OCI-LY7 (cell line): Measurements from ENCODE around the gene OR13C9. TPM values are rescaled to one million over a fixed set of nuclear protein-coding genes. Genes with fewer than 3 reads are reported as not detected.

ENCODE experiments used
- BruUV-seq: library from RNA; stranded (reverse); fragments of 400-500 nt; replicated peaks from 2 replicates; lab custom pipeline; 2021; lab: Mats Ljungman, UMichigan
- CTCF ChIA-PET: fragments of 300-600 bp; sonication (Branson Sonifier 250); formaldehyde crosslinking; loops from one replicate; lab custom pipeline; 2022; ENCODE audit warnings: antibody characterized with exemption; ENCODE audit not compliant: unreplicated experiment; lab: Charles Lee
- POLR2A ChIA-PET: fragments of 300-600 bp; sonication (Branson Sonifier 250); formaldehyde crosslinking; loops from one replicate; lab custom pipeline; 2022; ENCODE audit warnings: antibody characterized with exemption; lab: Charles Lee
- DNase-seq: peaks from one replicate; pipeline ENCODE4 v3.0.0-alpha.2; 2015; ENCODE audit warnings: low spot score
- H2AFZ ChIP-seq: fragments of 200-600 bp; sonication (generic), shearing (Covaris generic); 2 replicates; pipeline ENCODE4 v1.6.1; 2014; ENCODE audit warnings: mild to moderate bottlenecking, antibody characterized with exemption, low read length, moderate library complexity
- H3K27ac ChIP-seq: fragments of 200-600 bp; sonication (generic); 2 replicates; pipeline ENCODE4 v1.5.1; 2014; ENCODE audit warnings: mixed run types, low read depth, mild to moderate bottlenecking, moderate library complexity, low read length, inconsistent platforms; ENCODE audit not compliant: poor library complexity, severe bottlenecking
- H3K36me3 ChIP-seq: fragments of 200-600 bp; sonication (generic); 2 replicates; pipeline ENCODE4 v1.6.1; 2014; ENCODE audit warnings: mild to moderate bottlenecking, antibody characterized with exemption, low read length, moderate library complexity, mixed read lengths; ENCODE audit not compliant: insufficient read depth
- H3K4me1 ChIP-seq: fragments of 200-600 bp; sonication (generic); 2 replicates; pipeline ENCODE4 v1.5.1; 2014; ENCODE audit warnings: mild to moderate bottlenecking, low read length; ENCODE audit not compliant: insufficient read depth, poor library complexity, severe bottlenecking
- H3K4me2 ChIP-seq: fragments of 200-600 bp; sonication (generic); 2 replicates; pipeline ENCODE4 v1.6.1; 2014; ENCODE audit warnings: mild to moderate bottlenecking, low read length
- H3K4me3 ChIP-seq: fragments of 200-600 bp; sonication (generic); 2 replicates; pipeline ENCODE4 v1.5.1; 2014; ENCODE audit warnings: mild to moderate bottlenecking, low read depth, low read length; ENCODE audit not compliant: poor library complexity, severe bottlenecking
- H3K79me2 ChIP-seq: fragments of 200-600 bp; sonication (generic); 2 replicates; pipeline ENCODE4 v1.6.1; 2016; ENCODE audit warnings: low read depth, mild to moderate bottlenecking, low read length, moderate library complexity, mixed read lengths; ENCODE audit not compliant: insufficient read depth
- H3K9me2 ChIP-seq: fragments of 200-600 bp; sonication (generic); 2 replicates; pipeline ENCODE4 v1.6.1; 2016; ENCODE audit warnings: mild to moderate bottlenecking, low read length, mixed read lengths; ENCODE audit not compliant: insufficient read depth
- H3K9me3 ChIP-seq: fragments of 200-600 bp; sonication (generic); 2 replicates; pipeline ENCODE4 v1.6.1; 2014; ENCODE audit warnings: mild to moderate bottlenecking, mixed run types, low read length, mixed read lengths
- H4K20me1 ChIP-seq: fragments of 200-600 bp; sonication (generic); 2 replicates; pipeline ENCODE4 v1.6.1; 2014; ENCODE audit warnings: mild to moderate bottlenecking, antibody characterized with exemption, low read length, moderate library complexity, mixed read lengths; ENCODE audit not compliant: insufficient read depth
- EZH2phosphoT487 ChIP-seq: fragments of 200-600 bp; sonication (generic); IDR thresholded peaks from 2 replicates; pipeline ENCODE4 v1.6.1; 2018; ENCODE audit warnings: low read depth, borderline replicate concordance, mild to moderate bottlenecking, mixed run types, antibody characterized with exemption, low read length, moderate library complexity, mixed read lengths
- intact Hi-C: fragments of 100-400 bp; cut with micrococcal nuclease; formaldehyde crosslinking; loops from one replicate; pipeline ENCODE4 v1.10.0; 2022; ENCODE audit not compliant: unreplicated experiment
- total RNA-seq, 2 experiments: library from RNA; depleted of rRNA in 1 of 2; stranded (reverse); fragments of >200 nt in 1 of 2; shearing (Covaris generic) in 1 of 2; gene quantifications; 2 replicates each; pipeline ENCODE4 v1.2.3, GENCODE V29; 2014 to 2022
- TF ChIP-seq, protein P1 (sequence below): fragments of 200-600 bp; sonication (generic); conservative IDR thresholded peaks from 2 replicates; pipeline ENCODE4 v1.5.1; 2014; ENCODE audit warnings: mild to moderate bottlenecking, antibody characterized with exemption, low read length, moderate library complexity, mixed read lengths

OR13C9 gene
- total RNA-seq, 2 experiments from 2014 or later, result not detected

DNA sequence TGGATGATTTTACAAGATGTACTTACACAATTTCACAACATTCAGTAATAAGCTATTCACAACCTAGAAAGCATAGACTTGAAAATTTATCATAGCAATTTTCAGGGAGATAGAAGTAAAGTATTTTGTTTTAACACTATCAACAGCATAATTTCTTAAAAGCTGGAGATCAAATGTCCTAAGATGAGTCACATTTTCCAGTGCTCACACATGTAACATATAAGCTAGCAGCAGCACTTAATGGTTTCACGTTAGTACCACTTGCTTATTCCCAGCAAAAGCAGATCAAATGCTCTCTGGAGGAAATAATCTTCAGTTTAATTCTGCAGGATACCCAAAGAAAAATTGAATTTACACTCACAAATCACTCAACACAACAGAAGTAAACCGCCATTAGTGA lies 42.5 kb downstream of the OR13C9 start:
- H4K20me1 ChIP-seq, result no peaks in the 10 kb centered on the region
- no peak overlapping the region for H3K4me2 ChIP-seq
- H3K9me2 ChIP-seq, result no peaks in the 10 kb centered on the region
- H3K36me3 ChIP-seq, result no peaks in the 10 kb centered on the region
- ChIA-PET CTCF (no interaction called here), POLR2A (no interaction called here)
- no peak overlapping the region for H3K27ac ChIP-seq
- H3K4me1 ChIP-seq, result no peaks in the 10 kb centered on the region
- intact Hi-C loops, result no loop called here
- H3K4me3 ChIP-seq, result no peak overlapping the region
- TF ChIP-seq, protein P1, sequence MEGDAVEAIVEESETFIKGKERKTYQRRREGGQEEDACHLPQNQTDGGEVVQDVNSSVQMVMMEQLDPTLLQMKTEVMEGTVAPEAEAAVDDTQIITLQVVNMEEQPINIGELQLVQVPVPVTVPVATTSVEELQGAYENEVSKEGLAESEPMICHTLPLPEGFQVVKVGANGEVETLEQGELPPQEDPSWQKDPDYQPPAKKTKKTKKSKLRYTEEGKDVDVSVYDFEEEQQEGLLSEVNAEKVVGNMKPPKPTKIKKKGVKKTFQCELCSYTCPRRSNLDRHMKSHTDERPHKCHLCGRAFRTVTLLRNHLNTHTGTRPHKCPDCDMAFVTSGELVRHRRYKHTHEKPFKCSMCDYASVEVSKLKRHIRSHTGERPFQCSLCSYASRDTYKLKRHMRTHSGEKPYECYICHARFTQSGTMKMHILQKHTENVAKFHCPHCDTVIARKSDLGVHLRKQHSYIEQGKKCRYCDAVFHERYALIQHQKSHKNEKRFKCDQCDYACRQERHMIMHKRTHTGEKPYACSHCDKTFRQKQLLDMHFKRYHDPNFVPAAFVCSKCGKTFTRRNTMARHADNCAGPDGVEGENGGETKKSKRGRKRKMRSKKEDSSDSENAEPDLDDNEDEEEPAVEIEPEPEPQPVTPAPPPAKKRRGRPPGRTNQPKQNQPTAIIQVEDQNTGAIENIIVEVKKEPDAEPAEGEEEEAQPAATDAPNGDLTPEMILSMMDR, result no peak
- no peak for TF ChIP-seq EZH2phosphoT487
- no TSS peak for BruUV-seq
- no peak overlapping the region for H2AFZ ChIP-seq
- H3K79me2 ChIP-seq, result no peaks in the 10 kb centered on the region
- no peaks in the 10 kb centered on the region for H3K9me3 ChIP-seq
- DNase-seq, result no peak

DNA sequence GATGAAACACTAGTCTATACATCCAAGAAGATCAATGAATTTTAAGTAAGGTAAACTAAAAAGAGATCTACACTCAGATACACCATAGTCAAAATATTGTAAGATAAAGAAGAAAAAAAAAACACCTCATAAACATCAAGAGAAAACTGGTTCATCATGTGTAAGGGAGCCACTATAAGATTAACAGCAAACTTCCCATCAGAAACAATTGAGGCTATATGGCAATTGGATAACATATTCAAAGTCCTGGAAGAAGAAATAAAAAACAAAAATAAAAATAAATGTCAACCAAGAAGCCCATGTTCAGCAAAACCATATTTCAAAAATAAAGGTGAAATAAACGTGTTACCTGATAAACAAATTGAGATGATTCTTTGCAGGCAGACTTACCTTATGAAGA lies 45.4 kb downstream of the OR13C9 start:
- no peak for TF ChIP-seq EZH2phosphoT487
- TF ChIP-seq, protein P1, result no peak
- Histone ChIP-seq H3K4me3 (no peak overlapping the region), H3K9me2 (no peaks in the 10 kb centered on the region), H4K20me1 (no peaks in the 10 kb centered on the region), H3K79me2 (no peaks in the 10 kb centered on the region), H3K36me3 (no peaks in the 10 kb centered on the region), H3K27ac (no peak overlapping the region), H3K4me2 (no peak overlapping the region), H3K9me3 (no peaks in the 10 kb centered on the region), H3K4me1 (no peaks in the 10 kb centered on the region), H2AFZ (no peak overlapping the region)
- DNase-seq, result no peak
- intact Hi-C loops, result no loop called here
- ChIA-PET POLR2A (no interaction called here), CTCF (no interaction called here)
- no TSS peak for BruUV-seq

DNA sequence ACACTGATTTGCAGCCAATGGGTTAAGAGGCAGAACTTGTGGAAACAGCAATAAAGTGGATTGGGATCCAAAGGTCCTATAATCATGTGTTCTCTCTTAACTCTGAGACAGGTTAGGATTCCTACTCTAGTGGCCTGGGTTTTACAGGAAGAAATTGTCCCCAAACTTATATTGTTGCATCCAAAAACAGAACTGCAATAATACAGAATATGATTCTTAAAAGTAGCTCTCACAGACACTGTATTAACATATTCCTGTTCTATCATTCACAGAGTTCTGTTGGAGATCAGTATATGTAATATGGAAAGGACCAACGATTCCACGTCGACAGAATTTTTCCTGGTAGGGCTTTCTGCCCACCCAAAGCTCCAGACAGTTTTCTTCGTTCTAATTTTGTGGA lies 49.1 kb downstream of the OR13C9 start, which contains the start of gene OR13C8:
Gene OR13C8, plus strand, starts transcription at position 301 of the 400 bp plus-strand sequence. Its CDS starts 0 bp downstream, at position 301.
- Histone ChIP-seq H3K9me3 (no peaks in the 10 kb centered on the region), H4K20me1 (no peaks in the 10 kb centered on the region), H3K4me3 (no peak within 1 kb of the TSS), H3K27ac (no peak within 1 kb of the TSS), H3K36me3 (no peaks in the 10 kb centered on the region), H3K9me2 (no peaks in the 10 kb centered on the region), H3K79me2 (no peaks in the 10 kb centered on the region), H3K4me1 (no peaks in the 10 kb centered on the region), H3K4me2 (no peak within 1 kb of the TSS), H2AFZ (no peak within 1 kb of the TSS)
- POLR2A ChIA-PET, result no interaction called here
- CTCF ChIA-PET, result no interaction called here
- intact Hi-C loops, result no loop called here
- DNase-seq, result no peak
- TF ChIP-seq EZH2phosphoT487, result no peak
- TF ChIP-seq, protein P1, result no peak
- no TSS peak for BruUV-seq

Other genes starting within 250 kb of the OR13C9 start
- gene OR13F1, start 113.9 kb downstream of the OR13C9 start, total RNA-seq (2014; rRNA removed; shearing (Covaris generic)), result not detected in 2 replicates
- gene OR13F1, start 113.9 kb downstream of the OR13C9 start, total RNA-seq (2022), result not detected in 2 replicates
- not detected in 2 replicates for gene OR13C4, start 91.0 kb downstream of the OR13C9 start, total RNA-seq (2014; rRNA removed; shearing (Covaris generic))
- not detected in 2 replicates for gene OR13C4, start 91.0 kb downstream of the OR13C9 start, total RNA-seq (2022)
- not detected in 2 replicates for gene OR13C3, start 81.3 kb downstream of the OR13C9 start, total RNA-seq (2014; rRNA removed; shearing (Covaris generic))
- gene OR13C3, start 81.3 kb downstream of the OR13C9 start, total RNA-seq (2022), result not detected in 2 replicates
- not detected in 2 replicates for gene OR13C8, start 49.0 kb downstream of the OR13C9 start, total RNA-seq (2014; rRNA removed; shearing (Covaris generic))
- gene OR13C8, start 49.0 kb downstream of the OR13C9 start, total RNA-seq (2022), result not detected in 2 replicates
- not detected in 2 replicates for gene OR13C5, start 18.8 kb downstream of the OR13C9 start, total RNA-seq (2014; rRNA removed; shearing (Covaris generic))
- gene OR13C5, start 18.8 kb downstream of the OR13C9 start, total RNA-seq (2022), result not detected in 2 replicates
- not detected in 2 replicates for gene OR13C2, start 12.6 kb downstream of the OR13C9 start, total RNA-seq (2014; rRNA removed; shearing (Covaris generic))
- gene OR13C2, start 12.6 kb downstream of the OR13C9 start, total RNA-seq (2022), result not detected in 2 replicates
- not detected in 2 replicates for gene OR13D1, start 76.3 kb upstream of the OR13C9 start, total RNA-seq (2014; rRNA removed; shearing (Covaris generic))
- gene OR13D1, start 76.3 kb upstream of the OR13C9 start, total RNA-seq (2022), result not detected in 2 replicates
- gene NIPSNAP3A, start 129.5 kb upstream of the OR13C9 start, total RNA-seq (2014; rRNA removed; shearing (Covaris generic)), result 20.2 and 25.2 TPM in 2 replicates
- 24.3 and 25.2 TPM in 2 replicates for gene NIPSNAP3A, start 129.5 kb upstream of the OR13C9 start, total RNA-seq (2022)
- 0.28 and 0.31 TPM in 2 replicates for gene NIPSNAP3B, start 145.9 kb upstream of the OR13C9 start, total RNA-seq (2014; rRNA removed; shearing (Covaris generic))
- 0.52 and 1.1 TPM in 2 replicates for gene NIPSNAP3B, start 145.9 kb upstream of the OR13C9 start, total RNA-seq (2022)